ENCODE results near the gene ZNF732.
A peak's percentile ranks its signal among the peaks of the same experiment; 100 is the strongest.
"Not testable (repeated sequence)": the region's sequence is repeated elsewhere in the genome, so short reads cannot be mapped to it uniquely, and the experiment has no call there.

The ZNF732 gene

DNA sequence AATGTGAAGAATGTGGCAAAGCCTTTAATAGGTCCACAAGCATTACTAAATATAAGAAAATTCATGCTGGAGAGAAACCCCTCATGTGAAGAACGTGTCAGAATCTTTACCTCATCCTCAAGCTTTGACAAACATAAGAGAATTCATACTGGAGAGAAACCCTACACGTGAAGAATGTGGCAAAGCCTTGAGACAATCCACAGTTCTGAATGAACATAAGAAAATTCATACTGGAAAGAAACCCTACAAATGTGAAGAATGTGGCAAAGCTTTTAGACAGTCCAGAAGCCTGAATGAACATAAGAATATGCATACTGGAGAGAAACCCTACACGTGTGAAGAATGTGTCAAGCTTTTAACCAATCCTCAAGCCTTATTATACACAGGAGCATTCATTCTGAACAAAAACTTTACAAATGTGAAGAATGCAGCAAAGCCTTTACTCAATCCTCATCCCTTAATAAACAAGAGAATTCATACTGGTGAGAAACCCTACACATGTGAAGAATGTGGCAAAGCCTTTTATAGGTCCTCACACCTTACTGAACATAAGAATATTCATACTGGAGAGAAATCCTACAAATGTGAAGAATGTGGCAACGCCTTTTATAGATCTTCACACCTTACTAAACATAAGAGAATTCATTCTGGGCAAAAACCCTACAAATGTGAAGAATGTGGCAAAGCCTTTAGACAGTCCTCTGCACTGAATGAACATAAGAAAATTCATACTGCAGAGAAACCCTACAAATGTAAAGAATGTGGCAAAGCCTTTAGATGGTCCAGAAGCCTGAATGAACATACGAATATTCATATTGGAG, 51.1 kb downstream of the ZNF732 start:
- DNase-seq: no peak

- no peak for DNase-seq
These were observed 53.1 kb downstream of the ZNF732 start for GRCh38 chr4:252065-252601.

DNA sequence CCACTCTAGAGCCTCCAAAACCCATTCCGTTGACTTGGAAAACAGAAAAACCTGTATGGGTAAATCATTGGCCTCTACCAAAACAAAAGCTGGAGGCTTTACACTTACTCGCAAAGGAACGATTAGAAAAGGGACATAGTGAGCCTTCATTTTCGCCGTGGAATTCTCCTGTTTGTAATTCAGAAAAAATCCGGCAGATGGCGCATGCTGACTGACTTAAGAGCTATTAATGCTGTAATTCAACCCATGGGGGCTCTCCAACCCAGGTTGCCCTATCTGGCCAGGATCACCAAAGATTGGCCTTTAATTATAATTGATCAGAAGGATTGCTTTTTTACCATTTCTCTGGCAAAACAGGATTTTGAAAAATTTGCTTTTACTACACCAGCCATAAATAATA, 60.8 kb downstream of the ZNF732 start:
- peak; percentile 36 for DNase-seq

DNA sequence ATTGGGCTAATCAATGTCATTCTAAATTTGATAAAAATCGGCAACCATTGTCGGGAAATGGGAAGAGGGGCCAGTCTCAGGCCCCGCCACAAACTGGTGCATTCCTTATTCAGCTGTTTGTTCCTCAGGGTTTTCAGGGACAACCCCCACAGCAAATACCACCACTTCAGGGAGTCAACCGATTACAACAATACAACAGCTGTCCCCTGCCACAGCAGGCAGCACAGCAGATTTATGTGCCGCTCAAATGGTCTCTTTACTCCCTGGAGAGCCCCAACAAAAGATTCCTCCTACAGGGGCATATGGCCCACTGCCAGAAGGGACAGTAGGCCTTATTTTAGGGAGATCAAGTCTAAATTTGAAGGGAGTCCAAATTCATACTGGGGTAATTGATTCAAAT, 61.8 kb downstream of the ZNF732 start:
- DNase-seq: no peak

DNA sequence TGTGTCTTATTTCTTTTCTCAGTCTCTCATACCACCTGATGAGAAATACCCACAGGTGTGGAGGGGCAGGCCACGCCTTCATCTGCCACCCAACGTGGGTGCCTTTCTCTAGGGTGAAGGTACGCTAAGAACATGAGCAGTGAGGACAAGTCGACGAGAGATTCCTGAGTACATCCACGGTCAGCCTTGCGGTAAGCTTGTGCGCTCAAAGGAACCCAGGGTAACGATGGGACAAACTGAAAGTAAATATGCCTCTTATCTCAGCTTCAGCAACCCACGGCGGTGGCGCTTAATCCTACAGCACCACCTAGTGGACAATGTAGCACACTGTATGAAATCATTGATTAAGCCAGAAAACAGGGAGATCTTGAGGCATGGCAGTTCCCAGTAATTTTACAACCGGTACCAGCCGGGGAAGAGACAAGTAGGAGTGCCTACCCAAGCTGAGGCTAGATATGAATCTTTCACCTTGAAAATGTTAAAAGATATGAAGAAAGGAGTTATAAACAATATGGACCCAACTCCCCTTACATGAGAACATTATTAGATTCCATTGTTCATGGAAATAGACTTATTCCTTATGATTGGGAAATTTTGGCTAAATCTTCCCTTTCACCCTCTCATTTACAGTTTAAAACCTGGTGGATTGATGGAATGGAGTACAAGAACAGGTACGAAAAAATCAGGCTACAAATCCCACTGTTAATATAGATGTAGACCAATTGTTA, 63.0 kb downstream of the ZNF732 start:
- DNase-seq: peak; percentile 19

DNA sequence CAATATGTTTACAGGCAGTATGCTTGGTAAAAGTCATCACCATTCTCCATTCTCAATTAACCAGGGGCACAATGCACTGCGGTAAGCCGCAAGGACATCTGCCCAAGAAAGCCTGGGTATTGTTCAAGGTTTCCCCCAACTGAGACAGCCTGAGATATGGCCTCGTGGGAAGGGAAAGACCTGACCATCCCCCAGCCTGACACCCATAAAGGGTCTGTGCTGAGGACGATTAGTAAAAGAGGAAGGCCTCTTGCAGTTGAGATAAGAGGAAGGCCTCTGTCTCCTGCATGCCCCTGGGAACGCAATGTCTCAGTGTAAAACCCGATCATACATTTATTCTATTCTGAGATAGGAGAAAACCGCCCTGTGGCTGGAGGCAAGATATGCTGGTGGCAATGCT, 63.9 kb downstream of the ZNF732 start:
- DNase-seq: not testable (repeated sequence)

- no peak for DNase-seq
These were observed 69.2 kb downstream of the ZNF732 start for GRCh38 chr4:236028-236427.

DNA sequence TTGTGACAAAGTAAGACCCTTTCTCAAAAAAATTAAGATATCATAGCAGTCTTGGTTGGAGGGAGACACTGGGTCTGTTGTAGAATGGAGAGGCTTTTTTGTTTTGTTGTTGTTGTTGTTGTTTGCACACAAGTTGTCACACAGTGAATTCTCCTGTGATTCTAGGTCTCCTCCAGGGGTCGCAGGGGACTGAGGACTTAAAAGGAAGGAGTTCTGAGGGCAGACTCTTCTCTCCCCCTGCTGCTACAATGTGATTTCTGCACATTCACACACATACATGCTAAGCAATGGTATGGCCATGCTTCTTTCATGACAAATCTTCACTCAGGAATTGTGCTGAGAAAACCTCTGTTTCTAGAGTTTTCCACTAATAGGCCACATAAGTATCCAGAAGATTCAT, 71.1 kb downstream of the ZNF732 start:
- DNase-seq: no peak

- DNase-seq: no peak
These were observed 81.3 kb downstream of the ZNF732 start for GRCh38 chr4:223913-224497.

Measured in T1000 (cell line).